Ovary (tissue), 9 donors: Measurements from ENCODE around the gene GPR180. TPM values are rescaled to one million over a fixed set of nuclear protein-coding genes. Genes with fewer than 3 reads are reported as not detected.
A peak's percentile ranks its signal among the peaks of the same experiment; 100 is the strongest.

Experiments
- DNase-seq, 5 donors: peaks; one replicate each; pipeline ENCODE4 v3.0.0-alpha.2; 2019 to 2020
- H3K27ac ChIP-seq, 2 donors: fragments of 200-600 bp; one replicate each; pipeline versions ENCODE4 v1.5.1 to v1.8.0; 2019 to 2022
- H3K27me3 ChIP-seq: fragments of 200-600 bp; one replicate; pipeline ENCODE4 v1.8.0; 2022
- H3K36me3 ChIP-seq: fragments of 200-600 bp; sonication (generic); one replicate; pipeline ENCODE4 v1.5.1; 2019
- H3K4me1 ChIP-seq: one replicate; pipeline ENCODE4 v1.8.1; 2013; ENCODE audit warnings: mild to moderate bottlenecking, moderate library complexity; ENCODE audit not compliant: insufficient read depth
- H3K4me3 ChIP-seq: fragments of 200-600 bp; sonication (generic); one replicate; pipeline ENCODE4 v1.5.1; 2017
- H3K9me3 ChIP-seq, 2 donors: fragments of 200-600 bp in 1 of 2; sonication (generic) in 1 of 2; one replicate each; pipeline versions ENCODE4 v1.5.1 to v1.8.1; 2013 to 2019; ENCODE audit warnings: mild to moderate bottlenecking in 1 of 2, moderate library complexity in 1 of 2
- EP300 ChIP-seq: sonication (generic); formaldehyde crosslinking; IDR thresholded peaks from one replicate; pipeline ENCODE4 v1.6.1; 2017; ENCODE audit warnings: antibody characterized with exemption
- POLR2A ChIP-seq: fragments of 450-650 bp; IDR thresholded peaks from one replicate; pipeline ENCODE4 v1.6.1; 2017; ENCODE audit warnings: antibody characterized with exemption, mild to moderate bottlenecking, moderate library complexity
- WGBS, 3 donors: extraction: QIAGEN DNeasy Blood & Tissue Kit in 1 of 3; methylation state at CpG; one replicate each; pipeline versions ENCODE4 v1.1.5 to v1.1.7; 2013 to 2017; 5-methylcytosine and 5-hydroxymethylcytosine counted together
- intact Hi-C, 4 donors: fragments of 100-400 bp; cut with DNase I; formaldehyde crosslinking; loops; one replicate each; pipeline versions ENCODE4 v1.11.0 to v1.15.1; 2022 to 2023
- polyA plus RNA-seq, 2 donors: library from polyadenylated mRNA; stranded (reverse); fragments of 200-250 nt in 1 of 2; fragments of 350-450 nt in 1 of 2; fragmentation: Illumina TruSeq in 1 of 2; extraction: RNeasy Lipid Tissue Mini Kit (QIAGEN cat#74804) in 1 of 2; gene quantifications; one replicate each; pipeline ENCODE4 v1.2.3, GENCODE V29; 2013 to 2014
- total RNA-seq, 7 donors: library from RNA; depleted of rRNA in 2 of 7; stranded (reverse); fragments of >200 nt in 2 of 7; fragmentation: NEBNext Ultra II Directional in 3 of 7; extraction: Animal tissue kit (Norgen Biotek cat#: 25700) in 3 of 7; gene quantifications; one replicate each; pipeline versions ENCODE4 v1.1.0 to v1.2.4, GENCODE V29; 2016 to 2023
- TF ChIP-seq, protein P1 (sequence below), 3 donors: fragments of 450-650 bp in 2 of 3; fragments of 200-600 bp in 1 of 3; IDR thresholded peaks; one replicate each; pipeline versions ENCODE4 v1.5.1 to v1.8.0; 2016 to 2022; ENCODE audit warnings: antibody characterized with exemption in 3 of 3, mild to moderate bottlenecking in 1 of 3
- donor health status: DM: no; HTN: no; CAD: no; lungs with moderate emphysema.
- donor health status: DM: no; HTN: no; CAD: no.
- donor health status: Bipolar disorder and iron deficiency.
- donor health status: DM: yes; HTN: yes; CAD: no.
- donor health status: DM: no; HTN: no; CAD: no.
- donor health status: DM: yes; HTN: yes; CAD: no.

Gene GPR180
- total and polyA plus RNA-seq, 9 donors: 1.6 to 6.7 (median 4.3) TPM

DNA sequence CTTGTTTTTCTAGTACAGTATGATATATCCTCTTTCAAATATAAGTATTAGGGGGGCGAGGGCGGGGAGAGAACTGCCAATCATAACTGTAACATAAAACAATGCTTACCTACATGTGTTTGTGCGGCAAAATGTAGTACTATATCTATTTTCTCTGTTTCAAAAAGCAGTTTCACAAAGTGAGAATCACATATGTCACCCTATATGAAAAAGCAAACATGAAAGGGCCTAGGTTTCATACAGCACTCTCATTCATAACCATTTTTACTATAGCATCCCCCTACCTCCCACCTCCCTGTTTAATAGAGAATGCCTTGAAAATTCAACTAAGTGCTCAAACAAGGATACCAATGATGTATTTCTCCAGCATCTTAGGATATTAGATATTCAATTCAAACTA lies 10.9 kb upstream of the GPR180 start:
- intact Hi-C loops: loop anchor here in 1 of 4 donors (5.0 kb wide), 1 partner anchor 38 kb away; no protein-coding TSS in a partner anchor
- H3K4me3 ChIP-seq: no peak overlapping the region
- peaks cover 8% of the 10 kb centered on the region for H3K4me1 ChIP-seq
- TF ChIP-seq EP300: no peak
- TF ChIP-seq POLR2A: no peak
- TF ChIP-seq, protein P1, sequence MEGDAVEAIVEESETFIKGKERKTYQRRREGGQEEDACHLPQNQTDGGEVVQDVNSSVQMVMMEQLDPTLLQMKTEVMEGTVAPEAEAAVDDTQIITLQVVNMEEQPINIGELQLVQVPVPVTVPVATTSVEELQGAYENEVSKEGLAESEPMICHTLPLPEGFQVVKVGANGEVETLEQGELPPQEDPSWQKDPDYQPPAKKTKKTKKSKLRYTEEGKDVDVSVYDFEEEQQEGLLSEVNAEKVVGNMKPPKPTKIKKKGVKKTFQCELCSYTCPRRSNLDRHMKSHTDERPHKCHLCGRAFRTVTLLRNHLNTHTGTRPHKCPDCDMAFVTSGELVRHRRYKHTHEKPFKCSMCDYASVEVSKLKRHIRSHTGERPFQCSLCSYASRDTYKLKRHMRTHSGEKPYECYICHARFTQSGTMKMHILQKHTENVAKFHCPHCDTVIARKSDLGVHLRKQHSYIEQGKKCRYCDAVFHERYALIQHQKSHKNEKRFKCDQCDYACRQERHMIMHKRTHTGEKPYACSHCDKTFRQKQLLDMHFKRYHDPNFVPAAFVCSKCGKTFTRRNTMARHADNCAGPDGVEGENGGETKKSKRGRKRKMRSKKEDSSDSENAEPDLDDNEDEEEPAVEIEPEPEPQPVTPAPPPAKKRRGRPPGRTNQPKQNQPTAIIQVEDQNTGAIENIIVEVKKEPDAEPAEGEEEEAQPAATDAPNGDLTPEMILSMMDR (IDR thresholded peaks at IDR 0.05): no peak
- no peak for DNase-seq
- 93 to 96% (median 95%) methylated on average over 3 of the region's 3 CpGs for WGBS, 3 donors
- H3K27ac ChIP-seq: no peak overlapping the region
- H3K9me3 ChIP-seq: no peaks in the 10 kb centered on the region
- H3K27me3 ChIP-seq: no peaks in the 10 kb centered on the region
- no peaks in the 10 kb centered on the region for H3K36me3 ChIP-seq

DNA sequence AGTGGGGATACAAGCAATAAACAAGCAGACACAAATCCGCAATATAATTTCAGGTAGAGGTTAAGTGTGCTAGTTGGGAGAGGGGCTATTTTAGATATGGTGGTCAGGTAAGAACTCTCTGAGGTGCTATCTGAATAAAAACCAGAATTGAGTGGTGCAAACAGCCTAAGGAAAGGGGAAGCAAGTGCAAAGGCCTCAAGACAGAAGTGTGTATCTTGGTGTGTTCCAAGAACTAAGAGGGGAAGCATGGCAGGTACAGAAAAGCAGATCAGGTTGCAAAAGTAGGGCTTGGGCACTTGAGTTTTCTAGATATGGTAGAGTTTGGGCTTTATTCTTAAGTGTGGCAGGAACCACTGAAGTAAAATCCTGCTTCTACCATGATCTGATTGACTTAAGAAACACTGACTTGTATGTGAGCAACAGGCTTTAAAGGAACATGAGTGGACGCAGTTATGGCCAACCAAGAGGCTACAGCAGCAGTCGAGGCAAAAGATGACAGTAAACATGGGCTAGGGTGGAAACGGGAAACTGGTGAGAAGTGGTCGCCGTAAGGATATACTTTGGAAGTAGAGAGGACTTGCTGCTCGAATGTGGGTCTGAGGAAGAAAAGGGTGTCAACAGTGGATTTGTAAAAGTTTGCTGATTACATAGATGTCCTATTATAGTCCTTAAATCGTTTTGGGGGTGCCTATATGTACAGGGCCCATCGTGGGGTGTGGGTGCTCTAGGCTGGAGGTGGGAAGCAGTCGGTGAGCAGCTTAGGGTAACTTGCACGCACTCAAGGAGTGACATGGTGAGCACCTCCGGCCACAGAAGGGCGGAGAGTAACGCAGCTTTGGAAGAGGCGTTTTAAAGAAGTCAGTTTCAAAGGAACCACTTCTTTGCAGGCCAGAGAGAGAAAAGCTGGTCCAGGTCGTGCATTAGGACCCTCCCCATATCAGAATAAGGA lies 6.4 kb upstream of the GPR180 start:
- Histone ChIP-seq H3K27ac (no peak overlapping the region), H3K4me1 (peaks cover 11% of the 10 kb centered on the region), H3K36me3 (no peaks in the 10 kb centered on the region), H3K4me3 (peak overlapping the region; percentile 74), H3K27me3 (no peaks in the 10 kb centered on the region), H3K9me3 (no peaks in the 10 kb centered on the region)
- DNase-seq: peak in 2 of 5 donors; percentile 9 to 26
- 6 to 8% (median 7%) methylated on average over 16 of the region's 16 CpGs for WGBS, 3 donors
- intact Hi-C loops: no loop called here
- TF ChIP-seq EP300 (no peak), POLR2A (no peak)
- TF ChIP-seq, protein P1 (IDR thresholded peaks at IDR 0.05): no peak

DNA sequence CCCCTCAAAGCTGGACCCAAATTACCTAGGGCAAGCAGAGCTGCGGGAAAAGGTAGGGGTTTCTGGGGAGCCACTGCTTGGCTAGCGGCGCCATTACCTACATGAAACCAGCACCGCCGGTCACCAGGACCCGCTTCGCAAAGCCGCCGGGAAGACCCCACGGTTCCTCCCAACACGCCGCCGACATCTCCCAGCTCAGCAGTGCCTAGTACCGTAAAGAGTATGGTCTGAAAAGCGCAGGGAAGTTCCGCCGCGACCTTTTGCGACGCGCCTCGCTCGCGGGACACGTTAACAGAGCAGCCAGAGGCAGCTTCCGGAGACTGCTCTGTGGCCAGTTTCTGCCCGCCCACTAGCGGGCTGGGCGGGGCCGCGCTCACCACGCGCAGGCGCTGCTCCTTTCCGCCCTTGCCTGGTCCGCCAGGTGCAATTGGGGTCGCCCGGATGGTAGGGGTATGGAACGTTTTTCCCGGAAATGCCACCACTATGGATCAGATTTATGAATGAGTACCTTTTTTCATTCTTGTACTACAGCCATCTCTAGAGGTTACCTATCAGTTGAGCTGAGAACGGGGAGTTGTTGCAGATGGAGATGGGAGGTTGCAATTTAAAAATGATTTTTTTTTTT lies 5.6 kb upstream of the GPR180 start, which contains the start of gene TGDS:
TSS of gene TGDS (minus strand) at position 203 of the 625 bp plus-strand sequence. CDS start at position 187, 16 bp downstream.
- intact Hi-C loops: no loop called here
- 0 to 1% (median 0%) methylated on average over 41 of the region's 41 CpGs for WGBS, 3 donors
- peak; percentile 61 for TF ChIP-seq POLR2A
- TF ChIP-seq EP300: no peak
- TF ChIP-seq, protein P1 (IDR thresholded peaks at IDR 0.05): peak in 1 of 3 donors; percentile 16

DNA sequence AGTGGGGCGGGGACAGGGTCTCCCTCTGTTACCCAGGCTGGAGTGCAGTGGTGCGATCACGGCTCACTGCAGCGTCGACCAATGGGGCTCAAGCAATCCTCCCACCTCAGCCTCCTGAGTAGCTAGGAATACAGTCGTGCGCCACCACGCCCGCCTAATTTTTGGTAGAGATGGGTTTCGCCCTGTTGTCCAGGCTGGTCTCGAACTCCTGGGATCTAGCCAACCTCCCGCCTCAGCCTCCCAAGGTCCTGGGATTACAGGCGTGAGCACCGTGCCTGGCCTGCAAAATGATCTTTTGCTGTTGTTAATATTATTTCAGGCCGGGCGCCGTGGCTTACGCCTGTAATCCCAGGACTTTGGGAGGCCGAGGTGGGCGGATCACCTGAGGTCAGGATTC lies 5.1 kb upstream of the GPR180 start:
- no peaks in the 10 kb centered on the region for H3K27me3 ChIP-seq
- intact Hi-C loops: no loop called here
- TF ChIP-seq EP300: no peak
- TF ChIP-seq POLR2A: no peak
- TF ChIP-seq, protein P1 (IDR thresholded peaks at IDR 0.05): no peak
- H3K4me3 ChIP-seq: peak overlapping the region; percentile 74
- 64 to 74% (median 70%) methylated on average over 20 of the region's 20 CpGs for WGBS, 3 donors
- no peak overlapping the region for H3K27ac ChIP-seq
- H3K4me1 ChIP-seq: peaks cover 11% of the 10 kb centered on the region
- DNase-seq: peak in 4 of 5 donors; percentile 22 to 57 (median 52)
- H3K9me3 ChIP-seq: no peaks in the 10 kb centered on the region
- H3K36me3 ChIP-seq: no peaks in the 10 kb centered on the region

More for the DNA sequence above, 5.6 kb upstream of the GPR180 start, which contains the start of gene TGDS:
- Histone ChIP-seq H3K27me3 (no peaks in the 10 kb centered on the region), H3K4me1 (peaks cover 11% of the 10 kb centered on the region), H3K27ac (peak within 1 kb of the TSS in 1 of 2 donors; percentile 7), H3K9me3 (no peaks in the 10 kb centered on the region), H3K36me3 (no peaks in the 10 kb centered on the region), H3K4me3 (peak within 1 kb of the TSS; percentile 74)
- DNase-seq: peak; percentile 87 to 94 (median 89)
